WTC11 (cell line): ENCODE measurements around the gene C3orf18.

ENCODE experiments used
- FOXJ3 ChIP-seq: sonication (generic); formaldehyde crosslinking; IDR thresholded peaks from 2 replicates; pipeline ENCODE4 v1.9.0; 2021; ENCODE audit warnings: missing genetic modification reagents, mild to moderate bottlenecking, borderline replicate concordance
- JUN ChIP-seq: sonication (generic); formaldehyde crosslinking; IDR thresholded peaks from 2 replicates; pipeline ENCODE4 v1.8.0; 2023; ENCODE audit warnings: mild to moderate bottlenecking, missing genetic modification reagents
- NFE2L1 ChIP-seq: sonication (generic); formaldehyde crosslinking; IDR thresholded peaks from 2 replicates; pipeline ENCODE4 v1.8.1; 2023; ENCODE audit warnings: missing genetic modification reagents
- ZNF423 ChIP-seq: fragments of 250-450 bp; sonication (Bioruptor Pico); IDR thresholded peaks from 2 replicates; pipeline ENCODE4 v2.1.2; 2022; ENCODE audit warnings: mild to moderate bottlenecking, moderate library complexity
- TF ChIP-seq, protein P1 (sequence below): fragments of 200-600 bp; IDR thresholded peaks from 2 replicates; pipeline ENCODE4 v1.8.0; 2022; ENCODE audit warnings: antibody characterized with exemption
- TF ChIP-seq, protein P2 (sequence below): sonication (generic); formaldehyde crosslinking; IDR thresholded peaks from 2 replicates; pipeline ENCODE4 v1.8.1; 2023; ENCODE audit warnings: mild to moderate bottlenecking, moderate library complexity, missing genetic modification reagents
- TF ChIP-seq, protein P3 (sequence below): sonication (generic); formaldehyde crosslinking; IDR thresholded peaks from 2 replicates; pipeline ENCODE4 v1.8.0; 2023; ENCODE audit warnings: missing genetic modification reagents, mild to moderate bottlenecking, borderline replicate concordance
- TF ChIP-seq, protein P4 (sequence below): sonication (generic); formaldehyde crosslinking; IDR thresholded peaks from 2 replicates; pipeline ENCODE4 v1.8.1; 2022; ENCODE audit warnings: missing genetic modification reagents, borderline replicate concordance
- TF ChIP-seq, protein P5 (sequence below): sonication (generic); formaldehyde crosslinking; conservative IDR thresholded peaks from 2 replicates; pipeline ENCODE4 v1.8.1; 2022; ENCODE audit warnings: mild to moderate bottlenecking, missing genetic modification reagents
- TF ChIP-seq, protein P6 (sequence below): sonication (generic); formaldehyde crosslinking; IDR thresholded peaks from 2 replicates; pipeline ENCODE4 v1.8.0; 2023; ENCODE audit warnings: mild to moderate bottlenecking, missing genetic modification reagents

DNA sequence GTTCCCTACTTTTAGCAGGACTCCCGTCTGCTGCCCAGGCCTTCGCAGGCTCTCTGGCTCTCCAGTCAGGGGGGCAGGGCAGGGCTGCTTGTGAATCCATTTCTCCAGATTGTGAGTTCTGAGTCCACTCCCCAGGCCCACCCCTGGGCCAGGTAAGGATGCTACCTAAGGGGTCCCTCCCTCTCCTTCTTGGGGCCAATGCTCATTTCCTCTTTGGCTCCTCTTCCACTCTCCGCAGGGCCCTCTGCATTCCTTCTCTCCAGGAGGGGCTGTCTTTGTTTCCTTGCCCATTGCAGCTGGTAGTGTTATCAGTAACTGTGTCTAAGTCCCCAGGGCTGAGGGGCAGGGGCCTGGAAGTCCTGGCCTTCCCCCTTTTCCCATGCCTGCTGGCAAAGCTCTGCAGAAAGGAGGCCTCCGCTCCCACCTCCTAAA lies 51.1 kb downstream of the C3orf18 start:
- TF ChIP-seq, protein P1, sequence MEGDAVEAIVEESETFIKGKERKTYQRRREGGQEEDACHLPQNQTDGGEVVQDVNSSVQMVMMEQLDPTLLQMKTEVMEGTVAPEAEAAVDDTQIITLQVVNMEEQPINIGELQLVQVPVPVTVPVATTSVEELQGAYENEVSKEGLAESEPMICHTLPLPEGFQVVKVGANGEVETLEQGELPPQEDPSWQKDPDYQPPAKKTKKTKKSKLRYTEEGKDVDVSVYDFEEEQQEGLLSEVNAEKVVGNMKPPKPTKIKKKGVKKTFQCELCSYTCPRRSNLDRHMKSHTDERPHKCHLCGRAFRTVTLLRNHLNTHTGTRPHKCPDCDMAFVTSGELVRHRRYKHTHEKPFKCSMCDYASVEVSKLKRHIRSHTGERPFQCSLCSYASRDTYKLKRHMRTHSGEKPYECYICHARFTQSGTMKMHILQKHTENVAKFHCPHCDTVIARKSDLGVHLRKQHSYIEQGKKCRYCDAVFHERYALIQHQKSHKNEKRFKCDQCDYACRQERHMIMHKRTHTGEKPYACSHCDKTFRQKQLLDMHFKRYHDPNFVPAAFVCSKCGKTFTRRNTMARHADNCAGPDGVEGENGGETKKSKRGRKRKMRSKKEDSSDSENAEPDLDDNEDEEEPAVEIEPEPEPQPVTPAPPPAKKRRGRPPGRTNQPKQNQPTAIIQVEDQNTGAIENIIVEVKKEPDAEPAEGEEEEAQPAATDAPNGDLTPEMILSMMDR = no peak
- TF ChIP-seq JUN (CRISPR knock-in tag) (no peak), NFE2L1 (no peak), ZNF423 (CRISPR knock-in tag) (peak; percentile 72), FOXJ3 (no peak)
- TF ChIP-seq, protein P2, sequence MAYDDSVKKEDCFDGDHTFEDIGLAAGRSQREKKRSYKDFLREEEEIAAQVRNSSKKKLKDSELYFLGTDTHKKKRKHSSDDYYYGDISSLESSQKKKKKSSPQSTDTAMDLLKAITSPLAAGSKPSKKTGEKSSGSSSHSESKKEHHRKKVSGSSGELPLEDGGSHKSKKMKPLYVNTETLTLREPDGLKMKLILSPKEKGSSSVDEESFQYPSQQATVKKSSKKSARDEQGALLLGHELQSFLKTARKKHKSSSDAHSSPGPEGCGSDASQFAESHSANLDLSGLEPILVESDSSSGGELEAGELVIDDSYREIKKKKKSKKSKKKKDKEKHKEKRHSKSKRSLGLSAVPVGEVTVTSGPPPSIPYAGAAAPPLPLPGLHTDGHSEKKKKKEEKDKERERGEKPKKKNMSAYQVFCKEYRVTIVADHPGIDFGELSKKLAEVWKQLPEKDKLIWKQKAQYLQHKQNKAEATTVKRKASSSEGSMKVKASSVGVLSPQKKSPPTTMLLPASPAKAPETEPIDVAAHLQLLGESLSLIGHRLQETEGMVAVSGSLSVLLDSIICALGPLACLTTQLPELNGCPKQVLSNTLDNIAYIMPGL = no peak
- TF ChIP-seq, protein P3, sequence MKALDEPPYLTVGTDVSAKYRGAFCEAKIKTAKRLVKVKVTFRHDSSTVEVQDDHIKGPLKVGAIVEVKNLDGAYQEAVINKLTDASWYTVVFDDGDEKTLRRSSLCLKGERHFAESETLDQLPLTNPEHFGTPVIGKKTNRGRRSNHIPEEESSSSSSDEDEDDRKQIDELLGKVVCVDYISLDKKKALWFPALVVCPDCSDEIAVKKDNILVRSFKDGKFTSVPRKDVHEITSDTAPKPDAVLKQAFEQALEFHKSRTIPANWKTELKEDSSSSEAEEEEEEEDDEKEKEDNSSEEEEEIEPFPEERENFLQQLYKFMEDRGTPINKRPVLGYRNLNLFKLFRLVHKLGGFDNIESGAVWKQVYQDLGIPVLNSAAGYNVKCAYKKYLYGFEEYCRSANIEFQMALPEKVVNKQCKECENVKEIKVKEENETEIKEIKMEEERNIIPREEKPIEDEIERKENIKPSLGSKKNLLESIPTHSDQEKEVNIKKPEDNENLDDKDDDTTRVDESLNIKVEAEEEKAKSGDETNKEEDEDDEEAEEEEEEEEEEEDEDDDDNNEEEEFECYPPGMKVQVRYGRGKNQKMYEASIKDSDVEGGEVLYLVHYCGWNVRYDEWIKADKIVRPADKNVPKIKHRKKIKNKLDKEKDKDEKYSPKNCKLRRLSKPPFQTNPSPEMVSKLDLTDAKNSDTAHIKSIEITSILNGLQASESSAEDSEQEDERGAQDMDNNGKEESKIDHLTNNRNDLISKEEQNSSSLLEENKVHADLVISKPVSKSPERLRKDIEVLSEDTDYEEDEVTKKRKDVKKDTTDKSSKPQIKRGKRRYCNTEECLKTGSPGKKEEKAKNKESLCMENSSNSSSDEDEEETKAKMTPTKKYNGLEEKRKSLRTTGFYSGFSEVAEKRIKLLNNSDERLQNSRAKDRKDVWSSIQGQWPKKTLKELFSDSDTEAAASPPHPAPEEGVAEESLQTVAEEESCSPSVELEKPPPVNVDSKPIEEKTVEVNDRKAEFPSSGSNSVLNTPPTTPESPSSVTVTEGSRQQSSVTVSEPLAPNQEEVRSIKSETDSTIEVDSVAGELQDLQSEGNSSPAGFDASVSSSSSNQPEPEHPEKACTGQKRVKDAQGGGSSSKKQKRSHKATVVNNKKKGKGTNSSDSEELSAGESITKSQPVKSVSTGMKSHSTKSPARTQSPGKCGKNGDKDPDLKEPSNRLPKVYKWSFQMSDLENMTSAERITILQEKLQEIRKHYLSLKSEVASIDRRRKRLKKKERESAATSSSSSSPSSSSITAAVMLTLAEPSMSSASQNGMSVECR = no peak
- TF ChIP-seq, protein P4, sequence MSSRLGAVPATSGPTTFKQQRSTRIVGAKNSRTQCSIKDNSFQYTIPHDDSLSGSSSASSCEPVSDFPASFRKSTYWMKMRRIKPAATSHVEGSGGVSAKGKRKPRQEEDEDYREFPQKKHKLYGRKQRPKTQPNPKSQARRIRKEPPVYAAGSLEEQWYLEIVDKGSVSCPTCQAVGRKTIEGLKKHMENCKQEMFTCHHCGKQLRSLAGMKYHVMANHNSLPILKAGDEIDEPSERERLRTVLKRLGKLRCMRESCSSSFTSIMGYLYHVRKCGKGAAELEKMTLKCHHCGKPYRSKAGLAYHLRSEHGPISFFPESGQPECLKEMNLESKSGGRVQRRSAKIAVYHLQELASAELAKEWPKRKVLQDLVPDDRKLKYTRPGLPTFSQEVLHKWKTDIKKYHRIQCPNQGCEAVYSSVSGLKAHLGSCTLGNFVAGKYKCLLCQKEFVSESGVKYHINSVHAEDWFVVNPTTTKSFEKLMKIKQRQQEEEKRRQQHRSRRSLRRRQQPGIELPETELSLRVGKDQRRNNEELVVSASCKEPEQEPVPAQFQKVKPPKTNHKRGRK (CRISPR knock-in tag) = no peak
- TF ChIP-seq, protein P5, sequence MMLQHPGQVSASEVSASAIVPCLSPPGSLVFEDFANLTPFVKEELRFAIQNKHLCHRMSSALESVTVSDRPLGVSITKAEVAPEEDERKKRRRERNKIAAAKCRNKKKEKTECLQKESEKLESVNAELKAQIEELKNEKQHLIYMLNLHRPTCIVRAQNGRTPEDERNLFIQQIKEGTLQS = no peak
- TF ChIP-seq, protein P6, sequence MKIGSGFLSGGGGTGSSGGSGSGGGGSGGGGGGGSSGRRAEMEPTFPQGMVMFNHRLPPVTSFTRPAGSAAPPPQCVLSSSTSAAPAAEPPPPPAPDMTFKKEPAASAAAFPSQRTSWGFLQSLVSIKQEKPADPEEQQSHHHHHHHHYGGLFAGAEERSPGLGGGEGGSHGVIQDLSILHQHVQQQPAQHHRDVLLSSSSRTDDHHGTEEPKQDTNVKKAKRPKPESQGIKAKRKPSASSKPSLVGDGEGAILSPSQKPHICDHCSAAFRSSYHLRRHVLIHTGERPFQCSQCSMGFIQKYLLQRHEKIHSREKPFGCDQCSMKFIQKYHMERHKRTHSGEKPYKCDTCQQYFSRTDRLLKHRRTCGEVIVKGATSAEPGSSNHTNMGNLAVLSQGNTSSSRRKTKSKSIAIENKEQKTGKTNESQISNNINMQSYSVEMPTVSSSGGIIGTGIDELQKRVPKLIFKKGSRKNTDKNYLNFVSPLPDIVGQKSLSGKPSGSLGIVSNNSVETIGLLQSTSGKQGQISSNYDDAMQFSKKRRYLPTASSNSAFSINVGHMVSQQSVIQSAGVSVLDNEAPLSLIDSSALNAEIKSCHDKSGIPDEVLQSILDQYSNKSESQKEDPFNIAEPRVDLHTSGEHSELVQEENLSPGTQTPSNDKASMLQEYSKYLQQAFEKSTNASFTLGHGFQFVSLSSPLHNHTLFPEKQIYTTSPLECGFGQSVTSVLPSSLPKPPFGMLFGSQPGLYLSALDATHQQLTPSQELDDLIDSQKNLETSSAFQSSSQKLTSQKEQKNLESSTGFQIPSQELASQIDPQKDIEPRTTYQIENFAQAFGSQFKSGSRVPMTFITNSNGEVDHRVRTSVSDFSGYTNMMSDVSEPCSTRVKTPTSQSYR = no peak
